ENCODE measurements around the gene STX8. TPM values are rescaled to one million over a fixed set of nuclear protein-coding genes. Genes with fewer than 3 reads are reported as not detected.

STX8 gene
- total RNA-seq, 4 donors from 2014 or later, result 69.7 to 129 (median 89.6) TPM

- TF ChIP-seq CTCF (IDR thresholded peaks at IDR 0.05; ENCODE audit: low read depth), result no peak
Observed at GRCh38 chr17:9355846-9356245, 219.8 kb downstream of the STX8 start.

- no peak for TF ChIP-seq CTCF (IDR thresholded peaks at IDR 0.05; ENCODE audit: low read depth)
Observed at GRCh38 chr17:9350080-9350479, 225.5 kb downstream of the STX8 start.

GRCh38 chr17:9346296-9346926 lies 229.2 kb downstream of the STX8 start:
- TF ChIP-seq CTCF (IDR thresholded peaks at IDR 0.05; ENCODE audit: low read depth), result no peak

GRCh38 chr17:9343516-9343915 lies 232.1 kb downstream of the STX8 start:
- TF ChIP-seq CTCF (IDR thresholded peaks at IDR 0.05; ENCODE audit: low read depth), result no peak

- TF ChIP-seq CTCF (IDR thresholded peaks at IDR 0.05; ENCODE audit: low read depth), result no peak
Observed at GRCh38 chr17:9342225-9342624, 233.4 kb downstream of the STX8 start.

- no peak for TF ChIP-seq CTCF (IDR thresholded peaks at IDR 0.05; ENCODE audit: low read depth)
Observed at GRCh38 chr17:9339958-9340357, 235.7 kb downstream of the STX8 start.

GRCh38 chr17:9336817-9337216 lies 238.8 kb downstream of the STX8 start:
- TF ChIP-seq CTCF (IDR thresholded peaks at IDR 0.05; ENCODE audit: low read depth), result no peak

Data from subcutaneous adipose tissue (tissue), 4 donors.